Measurements from ENCODE around the gene CCM2L. TPM values are rescaled to one million over a fixed set of nuclear protein-coding genes. Genes with fewer than 3 reads are reported as not detected.
A peak's percentile ranks its signal among the peaks of the same experiment; 100 is the strongest.

CCM2L gene
- 0.11 TPM for polyA plus RNA-seq (2013, experiment 1 of 2; ENCODE audit: insufficient read length)
- polyA plus RNA-seq (2013, experiment 2 of 2; ENCODE audit: insufficient read length): 0.07 TPM

DNA sequence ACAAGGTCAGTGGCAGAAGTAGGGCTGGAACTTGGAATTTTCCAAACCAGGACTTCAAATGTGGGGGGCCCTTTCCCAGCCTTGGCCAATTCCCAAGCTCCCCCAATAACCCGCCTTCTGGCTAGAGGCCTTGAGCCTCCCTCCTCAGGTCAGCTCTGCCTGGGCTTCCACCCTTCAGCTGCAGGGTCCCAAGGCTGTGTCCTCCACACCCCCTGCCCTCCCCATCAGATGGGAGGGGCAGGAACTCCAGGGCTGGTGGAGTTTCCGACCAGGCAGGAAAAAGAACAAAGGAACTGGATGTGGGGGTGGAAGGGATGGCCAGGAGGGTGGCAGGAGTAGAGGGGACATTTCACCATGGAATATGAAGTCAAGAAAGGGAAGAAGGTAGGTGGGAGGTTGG lies at the start of gene CCM2L:
TSS of gene CCM2L (plus strand) at position 338 of the 400 bp plus-strand sequence. CDS start at position 355, 17 bp downstream.
- DNase-seq: no peak

DNA sequence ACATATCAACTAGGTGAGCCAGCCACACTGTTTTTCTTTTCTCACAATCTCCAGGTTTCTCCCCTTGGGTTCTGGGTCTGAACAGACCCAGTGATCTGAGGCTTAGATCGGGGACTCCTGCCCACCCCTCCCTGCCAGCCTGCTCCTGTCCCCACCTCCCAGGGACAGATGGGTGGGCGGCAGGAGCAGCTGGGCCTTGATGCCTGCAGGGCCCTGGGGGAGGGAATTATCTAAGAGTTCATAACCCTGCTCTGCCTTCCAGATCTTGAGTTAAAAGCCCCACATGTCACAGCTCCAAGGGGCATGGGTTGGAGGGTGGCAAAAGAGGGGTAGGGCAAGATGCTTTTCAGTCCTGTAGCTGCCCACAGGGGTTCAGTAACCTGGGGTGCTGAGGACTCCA lies 47.5 kb upstream of the CCM2L start:
- DNase-seq: no peak

DNA sequence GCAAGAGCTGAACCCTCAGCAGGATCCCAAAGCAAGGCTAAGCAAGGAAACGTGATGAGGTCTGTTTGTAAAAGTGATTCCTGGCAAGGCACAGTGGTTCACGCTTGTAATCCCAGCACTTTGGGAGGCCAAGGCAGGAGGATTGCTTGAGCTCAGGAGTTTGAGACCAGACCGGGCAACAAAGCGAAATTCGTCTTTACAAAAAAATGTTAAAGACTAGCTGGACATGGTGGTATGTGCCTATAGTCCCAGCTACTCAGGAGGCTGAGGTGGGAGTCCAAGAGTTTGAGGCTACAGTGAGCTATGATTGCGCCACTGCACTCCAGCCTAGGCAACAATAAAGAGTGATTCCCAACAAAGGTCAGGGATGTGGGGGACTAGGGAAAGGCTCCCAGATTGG lies 46.3 kb upstream of the CCM2L start:
- DNase-seq: no peak

DNA sequence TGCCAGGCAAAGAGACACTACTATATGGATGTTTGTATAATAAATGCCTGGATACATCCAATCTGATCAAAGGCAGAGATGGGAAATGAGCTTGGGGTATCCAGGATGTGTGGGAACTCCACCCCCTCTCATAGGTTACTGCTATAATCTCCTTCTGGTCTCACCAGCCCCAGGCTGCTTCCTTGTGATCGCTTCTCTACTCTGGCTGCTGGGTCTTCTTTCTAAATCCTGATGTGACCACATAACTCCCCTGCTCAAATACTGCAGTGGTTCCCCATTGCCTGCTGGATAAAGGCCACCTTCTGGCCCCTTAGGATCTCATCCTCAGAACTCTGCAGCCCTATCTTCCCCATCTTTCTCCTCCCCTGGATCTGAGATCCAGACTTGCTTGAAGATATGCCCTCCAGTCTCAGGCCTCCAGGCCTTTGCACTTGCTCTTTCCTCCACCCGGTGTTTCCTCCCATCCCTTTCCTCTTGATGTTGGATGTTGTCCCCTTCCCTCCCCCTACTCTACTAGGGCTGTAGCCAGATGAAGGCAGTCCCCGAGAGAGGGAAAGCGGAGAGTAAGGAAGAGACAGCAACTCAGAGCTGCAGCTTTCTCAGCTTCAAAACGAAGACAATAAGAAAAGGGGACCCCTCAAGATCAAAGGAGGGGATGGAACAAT lies 43.1 kb upstream of the CCM2L start:
- no peak for DNase-seq

DNA sequence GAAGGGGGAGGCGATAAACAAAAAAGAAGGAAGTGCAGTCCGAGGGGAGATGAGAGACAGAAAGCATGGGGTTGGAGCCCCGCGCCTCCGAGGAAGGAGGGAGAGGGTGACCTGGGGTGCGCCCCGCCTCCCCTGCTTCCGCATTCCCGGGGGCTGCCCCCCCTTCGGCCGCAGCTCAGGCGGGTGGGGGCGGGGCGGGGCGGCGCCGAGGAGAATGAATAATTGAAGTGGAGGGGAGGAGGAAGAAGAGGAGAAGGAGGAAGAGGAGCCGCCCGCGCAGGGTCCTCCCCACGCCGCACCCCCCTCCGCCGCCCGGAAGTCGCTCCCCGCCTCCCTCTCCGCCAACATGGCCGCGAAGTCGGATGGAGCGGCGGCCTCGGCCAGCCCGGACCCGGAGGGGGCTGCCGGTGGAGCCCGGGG lies 42.4 kb upstream of the CCM2L start, which contains the start of gene XKR7:
TSS of gene XKR7 (plus strand) at position 322 of the 420 bp plus-strand sequence. CDS start at position 347, 25 bp downstream.
- DNase-seq: no peak

DNA sequence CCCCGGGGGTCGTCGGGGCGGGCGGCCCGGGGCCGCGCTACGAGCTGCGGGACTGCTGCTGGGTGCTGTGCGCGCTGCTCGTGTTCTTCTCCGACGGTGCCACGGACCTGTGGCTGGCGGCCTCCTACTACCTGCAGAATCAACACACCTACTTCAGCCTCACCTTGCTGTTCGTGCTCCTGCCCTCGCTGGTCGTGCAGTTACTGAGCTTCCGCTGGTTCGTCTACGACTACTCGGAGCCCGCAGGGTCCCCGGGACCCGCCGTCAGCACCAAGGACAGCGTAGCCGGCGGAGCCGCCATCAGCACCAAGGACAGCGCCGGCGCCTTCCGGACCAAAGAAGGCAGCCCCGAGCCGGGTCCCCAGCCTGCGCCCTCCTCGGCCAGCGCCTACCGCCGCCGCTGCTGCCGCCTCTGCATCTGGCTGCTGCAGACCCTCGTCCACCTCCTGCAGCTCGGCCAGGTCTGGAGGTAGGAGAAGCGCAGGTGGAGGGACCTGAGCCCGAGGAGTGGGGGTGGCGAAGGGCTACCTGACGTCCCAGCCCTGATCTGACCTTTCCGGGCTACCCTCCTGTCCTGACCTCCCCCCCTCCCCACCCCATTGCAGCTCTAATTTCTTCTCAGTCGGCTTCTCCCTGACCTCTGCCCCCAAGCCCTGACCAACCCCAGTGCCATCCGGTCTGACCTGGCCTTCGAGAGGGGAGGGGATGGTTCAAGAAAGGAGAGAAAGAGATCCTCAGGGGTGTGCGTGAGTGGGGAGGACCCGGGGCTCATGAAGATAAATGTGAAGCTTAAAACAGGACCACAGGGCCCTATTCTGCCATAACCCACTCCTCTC lies 41.7 kb upstream of the CCM2L start:
- DNase-seq: peak; percentile 60

DNA sequence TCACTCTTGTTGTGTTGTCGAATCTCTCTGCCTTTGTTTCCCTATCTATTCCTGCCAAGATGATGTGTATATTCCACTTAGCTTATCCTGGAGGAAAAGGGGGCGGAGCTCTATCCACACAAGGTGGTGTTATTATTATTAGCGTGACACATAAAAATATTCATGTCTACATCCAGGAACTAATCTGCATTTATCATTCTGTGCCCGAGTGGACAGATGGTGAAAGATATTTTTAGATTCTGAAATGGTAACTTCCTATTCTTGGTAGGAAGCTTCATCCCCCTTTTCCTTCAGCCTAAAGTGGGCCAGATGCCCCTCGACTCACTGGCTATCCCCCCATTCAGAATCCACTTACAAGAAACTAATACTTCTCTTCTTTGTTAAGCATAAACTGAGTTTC lies 40.2 kb upstream of the CCM2L start:
- no peak for DNase-seq

DNA sequence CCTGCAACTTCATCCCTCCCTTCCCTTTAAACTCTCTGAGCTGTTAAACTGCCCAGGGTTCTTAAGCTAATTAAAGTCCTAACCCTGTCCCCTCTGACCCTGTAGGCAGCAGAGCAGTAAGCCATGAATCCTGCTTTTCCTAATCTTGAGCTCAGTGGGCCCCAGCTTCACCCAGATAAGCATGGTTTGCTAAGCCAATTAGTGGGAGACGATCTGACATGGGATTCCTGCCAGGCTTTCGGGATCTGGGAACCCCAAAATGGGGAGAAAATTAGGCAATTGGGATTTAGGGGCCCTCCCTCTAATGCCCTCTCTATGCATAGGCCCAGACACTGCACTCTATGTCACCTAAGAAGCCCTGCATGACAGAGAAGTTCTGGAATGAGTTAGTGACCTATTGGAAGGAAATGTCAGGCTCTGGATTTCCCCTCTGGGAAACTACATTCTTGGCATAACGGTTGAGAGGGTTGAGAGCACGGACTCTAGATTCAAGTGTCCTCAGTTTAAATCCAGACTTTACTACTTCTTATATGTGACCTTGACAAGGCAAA lies 37.7 kb upstream of the CCM2L start:
- peak; percentile 28 for DNase-seq

DNA sequence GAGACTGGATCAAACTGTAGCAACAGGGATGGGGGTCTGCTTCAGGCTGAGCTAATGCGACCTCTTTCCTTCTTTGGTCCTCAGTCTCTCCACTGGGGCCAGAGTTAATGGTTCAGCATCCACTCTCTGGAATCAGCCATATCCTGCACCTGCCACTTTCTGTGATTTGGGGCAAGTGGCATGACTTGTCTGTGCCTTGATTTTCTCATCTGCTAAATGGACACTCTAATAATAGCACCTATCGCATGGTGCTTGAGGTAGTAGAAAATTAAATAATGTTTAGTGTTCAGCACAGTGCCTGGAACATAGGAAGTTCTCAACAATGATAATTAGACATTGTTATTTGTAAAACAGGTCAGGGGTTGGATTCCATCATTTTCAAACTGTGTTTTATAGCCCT lies 35.9 kb upstream of the CCM2L start:
- DNase-seq: no peak

DNA sequence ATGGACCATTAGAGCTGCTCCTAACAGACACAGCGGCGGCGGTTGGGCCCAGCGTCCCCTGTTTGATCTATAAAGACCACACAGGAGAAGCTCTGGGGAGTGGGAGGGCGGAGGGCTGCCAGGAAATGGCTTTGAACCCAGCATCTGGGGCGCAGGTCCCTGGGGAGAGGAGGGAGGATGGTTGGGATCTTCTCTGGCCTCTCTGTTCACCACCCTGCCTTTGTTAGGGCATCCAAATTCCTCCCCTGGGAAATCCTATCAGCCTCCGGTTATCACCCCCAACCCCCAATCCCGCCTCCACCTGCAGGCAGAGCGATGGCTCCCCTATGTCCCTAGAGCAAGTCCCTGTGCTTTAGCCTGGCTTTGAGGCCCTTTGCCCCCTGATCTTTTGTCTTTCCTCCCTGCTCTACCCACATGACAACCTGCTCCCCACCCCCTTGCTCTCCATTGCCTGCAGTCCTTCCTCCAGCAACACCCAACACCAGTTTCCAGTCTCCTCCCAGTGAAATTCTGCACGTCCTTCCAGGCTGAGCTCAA lies 35.2 kb upstream of the CCM2L start:
- no peak for DNase-seq

DNA sequence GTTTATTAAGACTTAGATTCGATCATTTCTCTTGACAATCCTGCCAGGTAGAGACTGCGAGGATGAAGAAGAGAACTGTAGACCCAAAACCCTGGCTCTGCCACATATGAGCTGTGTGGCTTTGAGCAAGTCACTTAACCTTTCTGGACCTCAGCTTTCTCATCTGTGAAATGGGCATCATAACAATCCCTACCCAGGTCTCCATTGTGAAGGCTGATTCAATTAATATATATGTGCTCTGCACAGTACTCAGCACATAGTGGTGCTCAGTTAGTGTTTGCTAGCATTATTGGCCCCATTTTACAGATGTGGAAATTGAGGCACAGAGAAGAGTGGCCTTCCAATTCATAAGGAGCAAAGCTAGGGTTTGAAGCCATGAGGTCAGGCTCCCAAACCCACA lies 34.4 kb upstream of the CCM2L start:
- no peak for DNase-seq

DNA sequence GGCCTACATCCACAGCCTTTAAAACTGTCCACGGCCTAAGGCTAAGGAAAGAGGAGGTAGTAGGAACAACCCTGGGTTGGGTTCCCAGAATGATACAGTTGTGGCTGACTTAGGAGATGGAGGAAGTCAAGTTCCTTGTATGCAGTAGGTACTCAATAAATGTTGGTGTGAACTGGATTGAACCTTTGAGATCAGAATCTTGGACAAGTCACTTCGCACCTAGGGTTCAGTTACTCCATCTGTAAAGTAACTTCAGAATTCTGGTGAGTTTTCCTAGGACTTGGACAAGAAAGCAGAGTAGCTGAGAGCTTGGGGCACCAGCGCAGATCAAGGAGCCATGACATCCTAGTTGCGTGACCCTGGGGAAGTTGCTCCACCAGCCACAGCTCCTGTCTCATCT lies 33.2 kb upstream of the CCM2L start:
- DNase-seq: no peak

DNA sequence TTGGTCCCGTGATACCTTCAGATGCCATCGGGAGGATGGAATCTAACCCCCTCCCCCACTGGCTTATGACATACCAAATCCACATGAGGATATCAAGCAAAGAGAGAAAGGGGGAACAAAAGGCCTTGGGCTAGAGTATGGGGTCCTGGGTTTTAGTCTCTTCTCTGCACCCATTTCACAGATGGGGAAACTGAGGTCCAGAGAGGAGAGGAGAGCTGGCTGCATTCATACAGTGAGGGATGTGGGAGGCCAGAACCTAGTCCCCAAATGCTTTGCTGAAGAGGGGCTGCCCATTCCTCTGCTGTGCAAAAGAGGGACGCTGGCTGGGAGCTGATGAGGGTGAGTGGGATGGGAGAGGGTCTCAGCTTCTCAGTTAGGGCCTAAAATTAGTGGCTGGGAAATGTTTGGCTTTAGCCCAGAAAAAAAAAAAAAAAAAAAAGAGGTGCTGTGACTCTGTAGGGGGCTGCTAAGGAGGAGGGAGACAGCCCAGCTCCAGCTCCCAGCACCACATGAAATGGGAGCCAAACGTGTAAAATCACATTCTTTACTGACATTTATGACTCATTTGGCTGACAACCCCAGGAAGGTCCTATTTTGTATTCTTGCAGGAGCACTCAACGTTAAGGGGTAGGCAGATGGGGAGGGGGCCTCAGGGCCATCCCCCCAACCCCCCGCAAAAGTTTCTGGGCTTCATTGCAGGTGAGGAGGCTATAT lies 30.4 kb upstream of the CCM2L start:
- no peak for DNase-seq

DNA sequence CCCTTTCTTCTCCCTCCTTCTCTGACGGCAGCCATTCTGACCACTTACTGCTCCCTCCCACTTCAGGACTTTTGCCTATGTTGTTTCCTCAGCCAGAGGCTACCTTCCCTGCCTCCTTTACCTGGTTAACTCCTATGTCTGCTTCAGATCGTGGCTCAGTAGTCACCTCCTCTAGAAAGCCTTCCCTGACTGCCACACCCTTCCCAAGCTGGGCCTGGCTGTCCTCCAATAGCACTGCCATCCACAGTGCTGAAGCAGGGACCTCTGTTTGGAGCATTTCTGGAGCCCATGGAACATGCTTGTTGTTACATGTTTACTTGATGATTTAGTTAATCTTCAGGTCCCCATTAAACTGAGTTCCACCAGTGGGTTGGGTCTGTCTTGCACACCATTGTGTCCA lies 28.5 kb upstream of the CCM2L start:
- DNase-seq: no peak

DNA sequence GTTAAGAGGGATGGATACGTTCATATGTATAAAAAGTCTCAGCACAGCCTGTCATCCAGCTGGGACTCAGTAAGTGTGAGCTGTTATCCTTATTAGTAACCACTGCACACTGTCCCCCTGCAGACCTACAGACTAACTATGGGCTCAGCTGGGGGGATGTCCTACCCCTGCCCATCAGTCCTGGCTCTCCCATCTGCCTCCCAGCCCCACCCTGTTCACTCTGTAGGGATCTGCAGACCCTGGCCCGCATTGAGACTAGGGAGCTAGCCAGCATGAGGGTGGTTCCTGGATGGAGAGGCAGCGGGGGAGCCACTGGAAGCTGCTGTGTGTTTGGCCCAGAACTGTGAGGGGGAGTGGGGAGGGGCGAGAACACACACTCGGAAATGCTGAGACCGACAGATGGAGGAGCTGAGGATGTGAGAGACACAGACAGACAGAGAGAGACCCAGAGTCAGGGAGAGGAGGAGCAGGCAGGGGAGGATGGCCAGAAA lies 25.2 kb upstream of the CCM2L start:
- no peak for DNase-seq

DNA sequence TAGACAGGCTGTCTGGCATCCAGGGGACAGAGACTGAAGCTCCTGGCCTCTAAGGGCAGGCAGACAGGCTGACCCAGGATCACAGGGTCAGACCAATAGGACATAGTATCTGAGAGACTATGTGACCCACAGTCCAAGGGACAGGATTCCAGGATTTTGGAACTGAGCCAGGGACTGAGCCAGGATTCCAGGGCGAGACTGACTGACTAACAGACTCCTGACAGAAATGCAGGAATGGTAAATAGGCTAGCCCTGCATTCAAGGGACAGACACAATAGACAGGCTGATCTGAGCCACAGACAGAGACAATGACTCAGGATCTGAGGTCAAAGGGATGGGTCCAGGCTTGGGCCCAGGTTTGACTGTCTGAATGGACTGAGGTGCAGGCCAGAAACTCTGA lies 22.5 kb upstream of the CCM2L start:
- DNase-seq: peak; percentile 12

DNA sequence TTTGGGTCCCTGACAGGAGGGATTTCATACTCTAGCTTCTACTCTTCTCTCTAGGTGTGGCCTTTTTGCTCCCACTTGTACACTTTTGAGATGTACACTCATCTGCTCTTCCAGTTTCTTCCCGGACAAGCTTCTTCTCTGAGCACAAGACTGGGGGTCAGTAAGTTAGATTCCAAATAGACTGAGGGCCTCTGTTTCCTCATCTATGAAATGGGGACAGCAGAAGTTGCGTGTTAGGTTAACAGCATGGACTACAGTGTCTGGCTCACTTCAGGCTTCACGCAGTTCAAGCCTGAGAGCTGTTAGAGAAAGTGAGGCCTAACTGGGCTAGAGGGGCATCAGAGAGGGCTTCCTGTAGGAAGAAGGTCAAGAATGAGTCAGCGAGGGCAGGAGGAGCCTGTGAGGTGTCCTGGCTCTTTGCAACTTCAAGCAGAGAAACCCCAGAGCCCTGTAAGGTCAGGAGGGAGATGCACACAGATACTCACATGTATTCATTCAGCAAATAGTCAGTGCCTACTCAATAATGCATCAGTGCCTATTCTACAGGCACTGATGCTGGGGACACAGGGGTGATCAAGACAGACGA lies 21.7 kb upstream of the CCM2L start:
- DNase-seq: no peak

DNA sequence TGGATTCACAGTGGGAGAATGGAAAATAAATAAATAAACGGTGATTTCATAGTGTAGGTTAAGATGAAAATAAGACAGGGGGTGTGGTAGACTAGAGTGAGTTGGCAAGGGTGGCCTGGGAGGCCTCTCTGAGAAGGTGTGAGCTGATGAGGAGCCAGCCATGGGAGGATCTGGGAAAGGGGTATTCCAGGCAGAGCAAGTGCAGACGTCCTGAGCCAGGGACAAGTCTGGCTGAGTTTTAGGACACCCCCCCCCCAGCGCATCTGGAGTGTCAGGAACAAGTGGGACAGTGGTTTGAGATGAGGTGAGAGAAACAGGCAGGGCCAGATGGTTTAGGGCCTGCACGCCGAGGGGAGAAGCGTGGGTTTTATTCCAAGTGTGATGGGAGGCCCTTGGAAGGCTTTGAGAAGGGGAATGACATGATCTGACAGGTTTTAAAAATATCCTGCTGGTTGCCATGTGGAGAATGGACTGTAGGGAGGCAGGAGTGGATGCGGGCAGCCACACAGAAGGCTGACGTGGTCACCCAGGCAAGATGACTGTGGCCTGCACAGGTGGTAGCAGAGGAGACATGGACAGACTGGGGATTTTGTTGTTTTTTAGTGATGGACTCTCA lies 21.1 kb upstream of the CCM2L start:
- no peak for DNase-seq

DNA sequence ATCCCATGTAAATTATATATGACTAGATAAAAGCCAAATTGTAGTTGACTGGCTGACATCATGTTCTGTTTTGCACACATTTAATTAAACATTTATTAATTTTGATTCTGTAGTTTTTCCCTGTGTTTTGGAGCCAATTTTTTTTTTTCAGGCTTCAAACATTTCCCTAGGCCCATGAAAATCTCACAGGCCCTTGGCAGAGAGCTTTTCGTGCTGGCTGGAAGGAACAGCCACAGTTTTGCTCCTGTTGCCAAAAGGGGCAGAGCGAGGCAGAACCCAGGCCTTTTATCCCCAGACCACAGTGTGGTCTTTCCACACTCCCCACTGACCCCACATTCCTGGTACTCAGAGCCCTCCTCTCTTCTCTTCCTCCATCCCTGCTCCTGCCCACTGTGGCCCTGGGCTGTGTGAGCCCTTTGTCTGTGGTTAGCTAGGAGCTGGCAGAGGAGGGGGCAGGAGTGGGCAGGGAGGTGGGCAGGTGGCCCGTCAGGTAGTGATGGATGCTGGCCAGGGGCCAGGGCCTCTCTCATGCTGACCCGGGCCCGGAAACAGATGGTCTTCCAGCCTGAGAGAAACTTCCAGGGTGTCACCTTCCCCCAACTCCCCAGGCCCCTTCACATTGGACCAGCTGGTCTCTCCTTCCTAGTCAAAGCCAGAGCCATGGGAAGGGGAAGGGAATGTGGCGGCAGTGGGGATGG lies 19.4 kb upstream of the CCM2L start:
- no peak for DNase-seq

DNA sequence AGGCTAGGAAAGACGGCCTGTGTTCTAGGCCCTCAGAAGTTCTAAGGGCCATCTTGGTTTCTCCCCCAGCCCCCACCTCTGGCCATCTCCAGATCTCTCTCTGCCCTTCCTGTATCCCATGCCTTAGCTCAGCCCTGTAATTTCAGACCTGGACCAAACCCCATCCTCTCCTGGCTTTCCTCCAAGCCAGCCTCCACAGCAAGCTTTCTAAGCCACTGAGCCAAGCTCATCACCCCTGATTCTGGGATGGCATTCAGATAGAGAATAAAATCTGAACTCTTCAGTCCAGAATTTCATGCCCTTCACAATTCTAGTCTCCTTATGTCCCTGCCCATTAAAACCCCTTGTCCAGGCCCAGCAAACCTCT lies 18.9 kb upstream of the CCM2L start:
- no peak for DNase-seq

DNA sequence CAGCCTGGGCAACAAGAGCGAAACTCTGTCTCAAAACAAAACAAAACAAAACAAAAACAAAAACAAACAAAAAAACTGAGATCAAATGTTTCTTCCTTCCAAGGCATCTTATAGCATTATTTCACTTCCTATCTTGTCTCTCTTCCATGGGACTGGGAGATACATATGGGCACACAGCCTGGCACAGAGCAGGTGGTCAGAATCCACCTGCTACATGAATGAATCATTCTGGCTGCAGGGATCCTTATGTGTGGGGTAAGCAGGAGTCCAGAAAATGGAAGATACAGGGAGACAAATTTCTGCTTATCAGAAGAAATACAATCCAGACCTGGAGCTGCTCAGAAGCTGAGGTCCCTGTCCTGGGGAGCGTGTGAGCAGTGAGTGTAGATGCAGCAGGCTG lies 18.2 kb upstream of the CCM2L start:
- DNase-seq: no peak

Measured in fibroblast of skin of back (primary cell).